GM12801 (cell line): Measurements from ENCODE around the gene NT5C1B.

Source experiments
- CTCF ChIP-seq: IDR thresholded peaks from one replicate; pipeline ENCODE4 v1.5.1; 2011; ENCODE audit warnings: control low read depth; ENCODE audit not compliant: insufficient read length; ENCODE audit errors: extremely low read depth

Gene NT5C1B

GRCh38 chr2:18623782-18624181 lies 34.4 kb upstream of the NT5C1B start:
- TF ChIP-seq CTCF, result no peak

- no peak for TF ChIP-seq CTCF
Observed at GRCh38 chr2:18620867-18621632, 31.7 kb upstream of the NT5C1B start.

- TF ChIP-seq CTCF, result no peak
Observed at GRCh38 chr2:18619091-18619490, 29.7 kb upstream of the NT5C1B start.

- no peak for TF ChIP-seq CTCF
Observed at GRCh38 chr2:18614041-18614440, 24.7 kb upstream of the NT5C1B start.

- no peak for TF ChIP-seq CTCF
Observed at GRCh38 chr2:18612133-18612532, 22.8 kb upstream of the NT5C1B start.

- TF ChIP-seq CTCF, result no peak
Observed at GRCh38 chr2:18611604-18612003, 22.2 kb upstream of the NT5C1B start.

- no peak for TF ChIP-seq CTCF
Observed at GRCh38 chr2:18611184-18611583, 21.8 kb upstream of the NT5C1B start.
